Adrenal gland (tissue), 12 donors: Measurements from ENCODE around the gene CYTH3. TPM values are rescaled to one million over a fixed set of nuclear protein-coding genes. Genes with fewer than 3 reads are reported as not detected.

ENCODE experiments used
- DNase-seq, 7 donors: peaks; one replicate each; pipeline ENCODE4 v3.0.0-alpha.2; 2019 to 2020
- H3K27ac ChIP-seq, 5 donors: fragments of 200-600 bp; sonication (generic) in 4 of 5; 1 replicate in 3 of 5; 2 replicates in 2 of 5; pipeline versions ENCODE4 v1.5.1 to v1.8.0; 2016 to 2020; ENCODE audit warnings: mild to moderate bottlenecking in 1 of 5
- H3K27me3 ChIP-seq: fragments of 200-600 bp; 2 replicates; pipeline ENCODE4 v1.8.0; 2021
- H3K36me3 ChIP-seq, 2 donors: fragments of 200-600 bp; replicated peaks in 1 of 2; 1 replicate in 1 of 2; 2 replicates in 1 of 2; pipeline versions ENCODE4 v1.5.1 to v1.8.0; 2018 to 2022
- H3K4me1 ChIP-seq, 2 donors: fragments of 200-600 bp; replicated peaks in 1 of 2; 1 replicate in 1 of 2; 2 replicates in 1 of 2; pipeline versions ENCODE4 v1.5.1 to v1.8.0; 2018 to 2021
- H3K4me3 ChIP-seq, 4 donors: fragments of 200-600 bp; sonication (generic) in 3 of 4; one replicate each; pipeline ENCODE4 v1.5.1; 2016 to 2018
- H3K9me3 ChIP-seq, 3 donors: fragments of 200-600 bp; sonication (generic) in 1 of 3; replicated peaks in 1 of 3; 1 replicate in 2 of 3; 2 replicates in 1 of 3; pipeline versions ENCODE4 v1.5.1 to v1.8.0; 2016 to 2021
- POLR2A ChIP-seq, 2 donors: fragments of 450-650 bp; IDR thresholded peaks; one replicate each; pipeline ENCODE4 v1.6.1; 2017; ENCODE audit warnings: antibody characterized with exemption in 2 of 2, mild to moderate bottlenecking in 2 of 2, moderate library complexity in 1 of 2
- WGBS, 4 donors: extraction: QIAGEN DNeasy Blood & Tissue Kit in 2 of 4; methylation state at CpG; one replicate each; pipeline versions ENCODE4 v1.1.5 to v1.1.7; 2013 to 2017; 5-methylcytosine and 5-hydroxymethylcytosine counted together
- intact Hi-C, 2 donors: fragments of 100-400 bp; cut with DNase I; formaldehyde crosslinking; loops; one replicate each; pipeline versions ENCODE4 v1.14.1 to v1.15.0; 2022 to 2023
- polyA plus RNA-seq, 3 donors: library from polyadenylated mRNA; stranded (reverse); fragments of 200-250 nt in 2 of 3; fragments of 350-450 nt in 1 of 3; fragmentation: Illumina TruSeq in 1 of 3; extraction: RNeasy Lipid Tissue Mini Kit (QIAGEN cat#74804) in 1 of 3; gene quantifications; one replicate each; pipeline ENCODE4 v1.2.3, GENCODE V29; 2013 to 2014
- total RNA-seq, 9 donors: library from RNA; depleted of rRNA in 4 of 9; stranded (reverse); fragments of >200 nt in 4 of 9; fragments of 120-200 nt in 1 of 9; fragmentation: NEBNext Ultra II Directional in 1 of 9; extraction: Animal tissue kit (Norgen Biotek cat#: 25700) in 1 of 9; gene quantifications; one replicate each; pipeline versions ENCODE4 v1.1.0 to v1.2.4, GENCODE V29; 2013 to 2023
- TF ChIP-seq, protein P1 (sequence below), 6 experiments: fragments of 450-650 bp in 4 of 6; fragments of 200-600 bp in 2 of 6; sonication (generic) in 1 of 6; IDR thresholded peaks; 1 replicate in 5 of 6; 2 replicates in 1 of 6; pipeline versions ENCODE4 v1.5.1 to v1.8.0; 2016 to 2021; ENCODE audit warnings: antibody characterized with exemption in 6 of 6, mild to moderate bottlenecking in 2 of 6, moderate library complexity in 1 of 6
- donor health status: healthy with polysubstance abuse.
- donor health status: Bipolar disorder and iron deficiency.
- donor health status: DM: yes; HTN: yes; CAD: no.
- donor health status: DM: no; HTN: no; CAD: no.
- donor health status: DM: no; HTN: no; CAD: no.
- donor health status: DM: yes; HTN: yes; CAD: no.

CYTH3 gene
- total and polyA plus RNA-seq, 12 donors, result 7.9 to 34.3 (median 17.0) TPM

DNA sequence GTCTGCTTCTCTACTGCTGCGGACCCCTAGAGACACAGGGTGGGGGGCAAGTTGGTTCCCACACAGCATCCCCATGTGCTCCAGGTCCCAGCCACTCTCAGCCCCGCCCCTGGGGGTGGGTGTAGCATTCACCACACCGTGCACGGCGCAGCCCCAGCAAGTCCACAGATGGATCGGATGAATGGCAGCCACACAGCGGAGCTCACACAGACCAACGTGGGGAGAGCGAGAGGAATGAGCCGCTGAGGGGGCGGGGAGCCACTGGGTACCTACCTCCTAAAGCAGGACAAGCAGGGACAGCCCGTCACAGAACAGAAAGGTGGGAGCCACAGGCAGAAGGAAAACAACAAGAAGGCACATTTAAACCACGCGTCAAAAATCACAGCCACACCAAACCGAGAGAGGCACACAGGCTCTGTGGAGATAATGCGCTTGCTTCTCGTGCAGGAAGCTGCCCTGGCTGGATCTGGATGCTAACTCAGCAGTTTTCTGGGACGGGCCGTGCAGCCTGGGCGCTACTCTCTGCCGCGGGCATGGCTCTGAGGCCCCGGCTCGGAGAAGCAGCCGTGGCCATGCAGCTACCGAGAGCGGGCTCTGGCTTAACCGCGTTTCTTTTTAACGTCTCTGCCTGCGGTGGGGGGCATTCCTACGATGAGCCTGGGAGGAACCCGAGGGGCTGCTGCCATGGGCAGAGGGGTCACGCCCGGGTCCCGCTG is 102.5 kb downstream of the CYTH3 start:
- TF ChIP-seq POLR2A (IDR thresholded peaks at IDR 0.05), result no peak
- TF ChIP-seq, protein P1, sequence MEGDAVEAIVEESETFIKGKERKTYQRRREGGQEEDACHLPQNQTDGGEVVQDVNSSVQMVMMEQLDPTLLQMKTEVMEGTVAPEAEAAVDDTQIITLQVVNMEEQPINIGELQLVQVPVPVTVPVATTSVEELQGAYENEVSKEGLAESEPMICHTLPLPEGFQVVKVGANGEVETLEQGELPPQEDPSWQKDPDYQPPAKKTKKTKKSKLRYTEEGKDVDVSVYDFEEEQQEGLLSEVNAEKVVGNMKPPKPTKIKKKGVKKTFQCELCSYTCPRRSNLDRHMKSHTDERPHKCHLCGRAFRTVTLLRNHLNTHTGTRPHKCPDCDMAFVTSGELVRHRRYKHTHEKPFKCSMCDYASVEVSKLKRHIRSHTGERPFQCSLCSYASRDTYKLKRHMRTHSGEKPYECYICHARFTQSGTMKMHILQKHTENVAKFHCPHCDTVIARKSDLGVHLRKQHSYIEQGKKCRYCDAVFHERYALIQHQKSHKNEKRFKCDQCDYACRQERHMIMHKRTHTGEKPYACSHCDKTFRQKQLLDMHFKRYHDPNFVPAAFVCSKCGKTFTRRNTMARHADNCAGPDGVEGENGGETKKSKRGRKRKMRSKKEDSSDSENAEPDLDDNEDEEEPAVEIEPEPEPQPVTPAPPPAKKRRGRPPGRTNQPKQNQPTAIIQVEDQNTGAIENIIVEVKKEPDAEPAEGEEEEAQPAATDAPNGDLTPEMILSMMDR (IDR thresholded peaks at IDR 0.05), result no peak
- intact Hi-C loops, result loop anchor here in 1 of 2 donors (10.0 kb wide), 1 partner anchor 265 kb away; no protein-coding TSS in a partner anchor
- no peak overlapping the region for H3K27ac ChIP-seq
- H3K27me3 ChIP-seq, result no peaks in the 10 kb centered on the region
- no peak for DNase-seq
- peaks cover 0 to 5% of the 10 kb centered on the region in 2 donors for H3K4me1 ChIP-seq
- H3K36me3 ChIP-seq, result peaks cover 0 to 12% of the 10 kb centered on the region in 2 donors
- 91 to 95% (median 92%) methylated on average over 34 to 36 of the region's 36 CpGs for WGBS, 4 donors
- no peak overlapping the region for H3K4me3 ChIP-seq
- H3K9me3 ChIP-seq, result no peaks in the 10 kb centered on the region

DNA sequence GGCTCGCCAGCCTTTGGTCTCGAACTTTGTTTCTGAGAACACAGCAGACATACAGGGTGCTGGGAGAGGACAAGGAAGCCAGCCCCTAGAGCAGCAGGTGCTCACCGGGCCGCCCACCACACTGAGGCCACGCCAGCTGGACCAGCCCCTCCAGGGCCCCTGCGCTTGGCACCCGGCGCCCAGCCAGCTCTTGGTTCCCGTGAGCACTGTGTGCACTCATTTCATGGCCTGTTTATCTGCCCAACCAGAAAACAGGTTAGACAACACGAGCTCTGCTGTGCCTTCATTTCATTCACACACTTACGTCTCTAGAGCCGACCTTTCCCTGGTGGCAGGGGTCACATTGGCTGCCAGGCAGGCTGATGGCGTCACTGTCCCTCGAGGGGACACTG is 104.0 kb downstream of the CYTH3 start:
- intact Hi-C loops, result loop anchor here in 1 of 2 donors (10.0 kb wide), 1 partner anchor 266 kb away; no protein-coding TSS in a partner anchor
- Histone ChIP-seq H3K4me1 (peaks cover 0 to 5% of the 10 kb centered on the region in 2 donors), H3K9me3 (no peaks in the 10 kb centered on the region), H3K27ac (no peak overlapping the region), H3K27me3 (no peaks in the 10 kb centered on the region), H3K4me3 (no peak overlapping the region), H3K36me3 (peaks cover 0 to 21% of the 10 kb centered on the region in 2 donors)
- TF ChIP-seq, protein P1 (IDR thresholded peaks at IDR 0.05), result no peak
- TF ChIP-seq POLR2A (IDR thresholded peaks at IDR 0.05), result no peak
- DNase-seq, result no peak
- WGBS, 4 donors, result 91 to 96% (median 94%) methylated on average over 6 to 14 of the region's 14 CpGs

DNA sequence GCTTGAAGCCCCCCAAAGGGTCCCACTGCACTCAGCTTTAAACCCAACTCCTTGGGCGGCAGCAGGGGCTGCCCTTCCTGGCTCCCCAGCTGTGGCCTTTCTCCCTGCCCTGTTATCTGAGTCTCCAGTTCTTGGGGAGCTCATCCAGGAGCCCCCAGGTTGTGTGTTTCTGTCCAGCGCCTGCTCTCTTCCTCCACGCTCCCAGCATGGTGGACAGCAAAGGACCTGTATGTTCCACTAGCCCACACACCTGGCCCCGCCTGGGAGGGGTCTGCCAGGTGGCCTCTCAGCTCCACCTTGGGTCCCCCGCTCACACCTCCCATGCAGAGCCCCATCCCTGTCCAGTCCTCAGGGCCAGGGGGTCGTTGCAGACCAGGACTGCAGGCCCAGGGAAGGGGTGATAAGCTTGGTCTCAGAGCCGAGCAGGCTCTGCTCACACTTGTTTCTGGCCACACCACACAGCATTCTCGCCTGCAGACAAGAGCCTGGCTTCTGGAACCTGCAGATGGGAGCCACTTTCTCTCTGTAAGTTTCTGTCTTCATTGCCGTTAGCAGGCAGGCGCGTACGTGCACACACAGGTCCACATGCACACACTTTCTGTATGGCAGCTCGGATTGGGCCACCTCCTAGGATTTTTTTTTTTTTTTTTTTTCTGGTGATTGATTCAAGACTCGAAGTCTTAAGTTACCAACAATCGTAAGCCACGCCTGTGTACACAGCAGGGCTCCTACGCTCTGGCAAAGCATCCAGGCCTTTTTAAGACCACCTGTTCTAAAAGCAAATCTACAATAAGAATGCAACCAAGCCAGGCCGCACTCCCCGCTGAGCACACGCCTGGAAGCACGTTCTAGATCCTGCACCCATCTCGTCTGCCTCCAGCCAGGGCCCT is 104.6 kb downstream of the CYTH3 start:
- WGBS, 4 donors, result 92 to 94% (median 93%) methylated on average over 18 to 22 of the region's 22 CpGs
- intact Hi-C loops, result loop anchor here in 1 of 2 donors (10.0 kb wide), 1 partner anchor 267 kb away; no protein-coding TSS in a partner anchor
- TF ChIP-seq, protein P1 (IDR thresholded peaks at IDR 0.05), result no peak
- no peak for TF ChIP-seq POLR2A (IDR thresholded peaks at IDR 0.05)
- Histone ChIP-seq H3K9me3 (no peaks in the 10 kb centered on the region), H3K4me3 (no peak overlapping the region), H3K27me3 (no peaks in the 10 kb centered on the region), H3K4me1 (peaks cover 0 to 5% of the 10 kb centered on the region in 2 donors), H3K27ac (no peak overlapping the region), H3K36me3 (peaks cover 0 to 21% of the 10 kb centered on the region in 2 donors)
- DNase-seq, result no peak

DNA sequence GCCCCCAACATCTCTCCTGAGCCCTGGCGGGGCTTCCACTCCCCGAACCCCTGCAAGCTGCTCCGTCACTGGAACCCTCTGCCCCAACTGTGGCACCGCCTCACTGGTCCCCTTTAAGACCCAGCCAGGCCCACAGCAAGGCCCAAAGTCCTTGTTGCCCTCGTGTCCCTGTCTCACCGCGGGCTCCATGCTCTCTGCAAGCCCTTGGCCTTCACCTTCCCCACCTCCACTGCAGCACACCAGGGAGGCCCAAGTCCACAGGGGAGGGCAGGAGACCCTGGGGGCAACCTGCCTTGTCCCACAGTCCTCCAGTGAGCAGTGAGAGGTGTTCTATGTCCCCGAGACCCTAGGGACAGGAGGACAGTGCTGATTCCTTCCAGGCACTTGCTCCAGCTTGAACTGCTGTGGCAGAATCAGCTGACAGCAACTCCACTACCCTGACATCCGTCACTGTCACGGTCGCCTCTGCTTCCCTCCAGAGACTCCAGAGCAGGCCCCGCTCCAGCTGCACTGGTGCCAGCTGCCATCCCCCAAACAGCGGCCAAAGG is 105.3 kb downstream of the CYTH3 start:
- 76 to 97% (median 80%) methylated on average over 4 to 13 of the region's 13 CpGs for WGBS, 4 donors
- Histone ChIP-seq H3K36me3 (peaks cover 0 to 21% of the 10 kb centered on the region in 2 donors), H3K9me3 (no peaks in the 10 kb centered on the region), H3K27ac (peak overlapping the region in 1 of 5 donors; percentile 26), H3K4me1 (peaks cover 0 to 9% of the 10 kb centered on the region in 2 donors), H3K27me3 (no peaks in the 10 kb centered on the region), H3K4me3 (no peak overlapping the region)
- DNase-seq, result no peak
- intact Hi-C loops, result loop anchor here in 1 of 2 donors (10.0 kb wide), 1 partner anchor 268 kb away; no protein-coding TSS in a partner anchor
- TF ChIP-seq, protein P1 (IDR thresholded peaks at IDR 0.05), result no peak
- TF ChIP-seq POLR2A (IDR thresholded peaks at IDR 0.05), result no peak
